SK-N-SH (cell line): ENCODE results near the gene SIGLEC9.

ENCODE experiments used
- CTCF ChIP-seq: fragments of 200-600 bp; sonication (generic); IDR thresholded peaks from 2 replicates; pipeline ENCODE4 v1.6.1; 2017; ENCODE audit warnings: antibody characterized with exemption, mild to moderate bottlenecking, moderate library complexity
- ELF1 ChIP-seq: IDR thresholded peaks from 2 replicates; pipeline ENCODE4 v1.4.0; 2012
- EZH2phosphoT487 ChIP-seq: fragments of 200-600 bp; sonication (generic); IDR thresholded peaks from 2 replicates; pipeline ENCODE4 v1.6.1; 2017; ENCODE audit warnings: low read depth, mixed run types, mild to moderate bottlenecking, antibody characterized with exemption, moderate library complexity, borderline replicate concordance
- FOXJ3 ChIP-seq: sonication (generic); formaldehyde crosslinking; IDR thresholded peaks from 2 replicates; pipeline ENCODE4 v1.5.1; 2020; ENCODE audit warnings: mild to moderate bottlenecking, missing genetic modification reagents
- GABPA ChIP-seq: IDR thresholded peaks from 2 replicates; pipeline ENCODE4 v1.4.0; 2012; ENCODE audit warnings: low read depth, mild to moderate bottlenecking
- JUND ChIP-seq: IDR thresholded peaks from 2 replicates; pipeline ENCODE4 v1.4.0; 2012
- MAX ChIP-seq: IDR thresholded peaks from 2 replicates; pipeline ENCODE4 v1.4.0; 2012; ENCODE audit warnings: low read depth
- MEF2A ChIP-seq: IDR thresholded peaks from 2 replicates; pipeline ENCODE4 v1.4.0; 2012; ENCODE audit warnings: low read depth, borderline replicate concordance
- POLR2AphosphoS5 ChIP-seq: IDR thresholded peaks from 2 replicates; pipeline ENCODE4 v1.6.1; 2012; ENCODE audit warnings: low read depth, low read length
- RFX5 ChIP-seq: IDR thresholded peaks from 2 replicates; pipeline ENCODE4 v1.6.1; 2012; ENCODE audit warnings: mild to moderate bottlenecking, improper control_type of control experiment, low read length
- TAF1 ChIP-seq: IDR thresholded peaks from 2 replicates; pipeline ENCODE4 v1.6.1; 2012; ENCODE audit warnings: low read depth, mild to moderate bottlenecking, low read length, moderate library complexity, borderline replicate concordance
- USF2 ChIP-seq: fragments of 150-350 bp; IDR thresholded peaks from 2 replicates; pipeline ENCODE4 v1.6.1; 2017; ENCODE audit warnings: antibody characterized with exemption, low read length, low read depth, borderline replicate concordance
- YY1 ChIP-seq: IDR thresholded peaks from 2 replicates; pipeline ENCODE4 v1.4.0; 2012; ENCODE audit warnings: low read depth, mild to moderate bottlenecking

GRCh38 chr19:51119101-51119500 is 5.6 kb upstream of the SIGLEC9 start:
- TF ChIP-seq EZH2phosphoT487 (no peak), RFX5 (no peak), GABPA (no peak), FOXJ3 (no peak), TAF1 (no peak), CTCF (no peak), POLR2AphosphoS5 (no peak), JUND (no peak), YY1 (no peak), ELF1 (no peak), MAX (no peak), USF2 (no peak), MEF2A (no peak)
